Measurements from ENCODE around the gene AK8.

DNA sequence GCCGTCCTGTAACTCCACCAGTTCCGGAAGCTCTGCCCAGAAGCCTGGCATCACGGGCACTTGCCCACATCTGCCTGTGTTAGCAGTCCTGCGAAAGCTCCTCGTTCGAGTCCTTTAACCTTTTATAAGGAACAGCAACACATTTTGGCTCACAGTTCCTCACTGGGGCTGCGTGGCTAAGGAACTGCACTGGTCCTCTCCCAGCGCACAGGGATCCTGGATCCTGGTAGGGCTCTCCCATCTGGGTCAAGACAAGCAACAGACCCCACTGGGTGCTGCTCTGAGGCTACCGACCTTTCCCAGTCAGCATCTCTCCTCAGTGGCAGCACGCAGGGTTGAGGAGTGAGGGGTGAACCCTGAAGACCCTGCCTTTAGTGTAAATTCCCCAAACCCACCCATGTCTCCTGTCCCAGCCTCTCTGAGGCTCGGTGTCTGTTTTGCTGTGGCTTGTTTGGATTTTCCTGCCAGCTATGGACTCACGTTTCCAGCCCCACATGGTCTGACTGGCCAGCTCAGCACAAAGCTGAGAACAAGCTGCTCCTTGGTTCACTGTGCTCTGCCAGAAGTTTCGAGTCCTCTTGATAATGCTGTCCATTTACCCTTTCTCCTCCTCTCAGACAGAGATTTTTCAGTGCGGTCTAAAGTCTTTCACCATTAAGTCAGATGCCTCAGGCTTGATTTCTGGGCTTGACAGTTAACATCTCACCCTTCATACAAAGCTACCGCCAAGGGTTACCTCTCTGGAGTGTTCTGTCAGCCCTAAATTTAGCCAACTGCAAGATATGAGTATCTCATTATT is 80.0 kb downstream of the AK8 start:
- TF ChIP-seq, protein P1, sequence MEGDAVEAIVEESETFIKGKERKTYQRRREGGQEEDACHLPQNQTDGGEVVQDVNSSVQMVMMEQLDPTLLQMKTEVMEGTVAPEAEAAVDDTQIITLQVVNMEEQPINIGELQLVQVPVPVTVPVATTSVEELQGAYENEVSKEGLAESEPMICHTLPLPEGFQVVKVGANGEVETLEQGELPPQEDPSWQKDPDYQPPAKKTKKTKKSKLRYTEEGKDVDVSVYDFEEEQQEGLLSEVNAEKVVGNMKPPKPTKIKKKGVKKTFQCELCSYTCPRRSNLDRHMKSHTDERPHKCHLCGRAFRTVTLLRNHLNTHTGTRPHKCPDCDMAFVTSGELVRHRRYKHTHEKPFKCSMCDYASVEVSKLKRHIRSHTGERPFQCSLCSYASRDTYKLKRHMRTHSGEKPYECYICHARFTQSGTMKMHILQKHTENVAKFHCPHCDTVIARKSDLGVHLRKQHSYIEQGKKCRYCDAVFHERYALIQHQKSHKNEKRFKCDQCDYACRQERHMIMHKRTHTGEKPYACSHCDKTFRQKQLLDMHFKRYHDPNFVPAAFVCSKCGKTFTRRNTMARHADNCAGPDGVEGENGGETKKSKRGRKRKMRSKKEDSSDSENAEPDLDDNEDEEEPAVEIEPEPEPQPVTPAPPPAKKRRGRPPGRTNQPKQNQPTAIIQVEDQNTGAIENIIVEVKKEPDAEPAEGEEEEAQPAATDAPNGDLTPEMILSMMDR (conservative IDR thresholded peaks at IDR 0.05; ENCODE audit: low read depth, low read length) = no peak
- TF ChIP-seq EZH2 (IDR thresholded peaks at IDR 0.05; ENCODE audit: borderline replicate concordance, low read depth, low read length, poor library complexity, severe bottlenecking) = no peak
